ENCODE results near the gene ZFC3H1.
A peak's percentile ranks its signal among the peaks of the same experiment; 100 is the strongest.
"Not testable (repeated sequence)": the region's sequence is repeated elsewhere in the genome, so short reads cannot be mapped to it uniquely, and the experiment has no call there.

ZFC3H1 gene

GRCh38 chr12:71693126-71693525 is 29.5 kb upstream of the ZFC3H1 start:
- H3K27ac ChIP-seq, result no peak overlapping the region
- no peak overlapping the region for H2AFZ ChIP-seq
- no peak for TF ChIP-seq CTCF (IDR thresholded peaks at IDR 0.05)
- no peaks in the 10 kb centered on the region for H3K9me3 ChIP-seq (ENCODE audit: control insufficient read depth, low read length)
- H3K27me3 ChIP-seq (ENCODE audit: control insufficient read depth, insufficient read depth, low read length), result no peaks in the 10 kb centered on the region
- H3K4me2 ChIP-seq (ENCODE audit: low read length), result no peak overlapping the region
- H3K9ac ChIP-seq, result no peak overlapping the region
- H3K4me3 ChIP-seq (ENCODE audit: low read depth, low read length), result no peak overlapping the region
- no peaks in the 10 kb centered on the region for H3K36me3 ChIP-seq (ENCODE audit: control insufficient read depth, insufficient read depth, low read length)
- H3K4me1 ChIP-seq, result no peaks in the 10 kb centered on the region
- no peaks in the 10 kb centered on the region for H3K79me2 ChIP-seq

GRCh38 chr12:71691504-71692129 is 28.0 kb upstream of the ZFC3H1 start:
- Histone ChIP-seq H3K9ac (no peak overlapping the region), H3K4me2 (ENCODE audit: low read length) (no peak overlapping the region), H2AFZ (no peak overlapping the region), H3K4me3 (ENCODE audit: low read depth, low read length) (no peak overlapping the region), H3K79me2 (no peaks in the 10 kb centered on the region), H3K4me1 (no peaks in the 10 kb centered on the region), H3K36me3 (ENCODE audit: control insufficient read depth, insufficient read depth, low read length) (no peaks in the 10 kb centered on the region), H3K27me3 (ENCODE audit: control insufficient read depth, insufficient read depth, low read length) (no peaks in the 10 kb centered on the region), H3K27ac (no peak overlapping the region), H3K9me3 (ENCODE audit: control insufficient read depth, low read length) (no peaks in the 10 kb centered on the region)
- no peak for TF ChIP-seq CTCF (IDR thresholded peaks at IDR 0.05)

GRCh38 chr12:71688961-71689570 is 25.4 kb upstream of the ZFC3H1 start:
- Histone ChIP-seq H3K4me1 (no peaks in the 10 kb centered on the region), H3K4me3 (ENCODE audit: low read depth, low read length) (no peak overlapping the region)

GRCh38 chr12:71687172-71687571 is 23.5 kb upstream of the ZFC3H1 start:
- H3K9me3 ChIP-seq (ENCODE audit: control insufficient read depth, low read length); H2AFZ ChIP-seq; H3K27ac ChIP-seq; H3K4me3 ChIP-seq (ENCODE audit: low read depth, low read length); H3K79me2 ChIP-seq; H3K4me1 ChIP-seq; H3K36me3 ChIP-seq (ENCODE audit: control insufficient read depth, insufficient read depth, low read length); H3K9ac ChIP-seq; H3K4me2 ChIP-seq (ENCODE audit: low read length); H3K27me3 ChIP-seq (ENCODE audit: control insufficient read depth, insufficient read depth, low read length): not testable (repeated sequence)

More at GRCh38 chr12:71688961-71689570, 25.4 kb upstream of the ZFC3H1 start:
- no peak for TF ChIP-seq CTCF (IDR thresholded peaks at IDR 0.05)
- Histone ChIP-seq H3K27ac (no peak overlapping the region), H3K27me3 (ENCODE audit: control insufficient read depth, insufficient read depth, low read length) (no peaks in the 10 kb centered on the region), H3K9ac (no peak overlapping the region), H3K36me3 (ENCODE audit: control insufficient read depth, insufficient read depth, low read length) (no peaks in the 10 kb centered on the region), H3K9me3 (ENCODE audit: control insufficient read depth, low read length) (no peaks in the 10 kb centered on the region), H3K79me2 (no peaks in the 10 kb centered on the region), H3K4me2 (ENCODE audit: low read length) (no peak overlapping the region), H2AFZ (no peak overlapping the region)

GRCh38 chr12:71686658-71687025 is 23.0 kb upstream of the ZFC3H1 start:
- Histone ChIP-seq H3K79me2 (no peaks in the 10 kb centered on the region), H3K4me3 (ENCODE audit: low read depth, low read length) (peak overlapping the region; percentile 83), H3K4me1 (no peaks in the 10 kb centered on the region), H3K4me2 (ENCODE audit: low read length) (peak overlapping the region; percentile 95), H3K9me3 (ENCODE audit: control insufficient read depth, low read length) (no peaks in the 10 kb centered on the region), H3K27me3 (ENCODE audit: control insufficient read depth, insufficient read depth, low read length) (no peaks in the 10 kb centered on the region), H3K36me3 (ENCODE audit: control insufficient read depth, insufficient read depth, low read length) (no peaks in the 10 kb centered on the region), H3K9ac (no peak overlapping the region), H2AFZ (peak overlapping the region; percentile 96), H3K27ac (peak overlapping the region; percentile 82)
- no peak for TF ChIP-seq CTCF (IDR thresholded peaks at IDR 0.05)
